ENCODE data around the gene IRAK1.
A peak's percentile ranks its signal among the peaks of the same experiment; 100 is the strongest.

Gene IRAK1

GRCh38 chrX:154019633-154020528 is at the start of gene IRAK1:
IRAK1 (minus strand) TSS chrX:154019902; CDS start chrX:154019812, 90 bp downstream.
- Histone ChIP-seq H3K27ac (ENCODE audit: low read length) (no peak within 1 kb of the TSS), H3K9me3 (ENCODE audit: control insufficient read depth, low read depth, low read length) (peaks cover 8% of the 10 kb centered on the region), H3K4me1 (ENCODE audit: control insufficient read depth, low read depth, low read length) (peaks cover 3% of the 10 kb centered on the region), H3K4me3 (ENCODE audit: low read length) (peak within 1 kb of the TSS; percentile 50), H3K9ac (ENCODE audit: low read length) (peak within 1 kb of the TSS; percentile 32), H3K36me3 (ENCODE audit: control insufficient read depth, low read depth, low read length) (peaks cover 12% of the 10 kb centered on the region), H3K27me3 (ENCODE audit: control insufficient read depth, insufficient read depth, low read length) (no peaks in the 10 kb centered on the region)

GRCh38 chrX:154068560-154068959 is 48.9 kb upstream of the IRAK1 start:
- Histone ChIP-seq H3K9ac (ENCODE audit: low read length) (no peak overlapping the region), H3K4me1 (ENCODE audit: control insufficient read depth, low read depth, low read length) (no peaks in the 10 kb centered on the region), H3K27me3 (ENCODE audit: control insufficient read depth, insufficient read depth, low read length) (no peaks in the 10 kb centered on the region), H3K27ac (ENCODE audit: low read length) (no peak overlapping the region), H3K4me3 (ENCODE audit: low read length) (no peak overlapping the region), H3K9me3 (ENCODE audit: control insufficient read depth, low read depth, low read length) (peaks cover 15% of the 10 kb centered on the region), H3K36me3 (ENCODE audit: control insufficient read depth, low read depth, low read length) (no peaks in the 10 kb centered on the region)

- H3K4me3 ChIP-seq (ENCODE audit: low read length): no peak overlapping the region
- H3K9me3 ChIP-seq (ENCODE audit: control insufficient read depth, low read depth, low read length): peaks cover 10% of the 10 kb centered on the region
- no peak overlapping the region for H3K27ac ChIP-seq (ENCODE audit: low read length)
- no peaks in the 10 kb centered on the region for H3K36me3 ChIP-seq (ENCODE audit: control insufficient read depth, low read depth, low read length)
- H3K27me3 ChIP-seq (ENCODE audit: control insufficient read depth, insufficient read depth, low read length): no peaks in the 10 kb centered on the region
- no peak overlapping the region for H3K9ac ChIP-seq (ENCODE audit: low read length)
- H3K4me1 ChIP-seq (ENCODE audit: control insufficient read depth, low read depth, low read length): no peaks in the 10 kb centered on the region
Observed at GRCh38 chrX:154064637-154065435, 45.1 kb upstream of the IRAK1 start.

- Histone ChIP-seq H3K27me3 (ENCODE audit: control insufficient read depth, insufficient read depth, low read length) (no peaks in the 10 kb centered on the region), H3K27ac (ENCODE audit: low read length) (no peak overlapping the region), H3K9ac (ENCODE audit: low read length) (no peak overlapping the region), H3K4me3 (ENCODE audit: low read length) (no peak overlapping the region), H3K9me3 (ENCODE audit: control insufficient read depth, low read depth, low read length) (peaks cover 14% of the 10 kb centered on the region), H3K4me1 (ENCODE audit: control insufficient read depth, low read depth, low read length) (no peaks in the 10 kb centered on the region), H3K36me3 (ENCODE audit: control insufficient read depth, low read depth, low read length) (no peaks in the 10 kb centered on the region)
Observed at GRCh38 chrX:154063234-154063633, 43.5 kb upstream of the IRAK1 start.

DNA sequence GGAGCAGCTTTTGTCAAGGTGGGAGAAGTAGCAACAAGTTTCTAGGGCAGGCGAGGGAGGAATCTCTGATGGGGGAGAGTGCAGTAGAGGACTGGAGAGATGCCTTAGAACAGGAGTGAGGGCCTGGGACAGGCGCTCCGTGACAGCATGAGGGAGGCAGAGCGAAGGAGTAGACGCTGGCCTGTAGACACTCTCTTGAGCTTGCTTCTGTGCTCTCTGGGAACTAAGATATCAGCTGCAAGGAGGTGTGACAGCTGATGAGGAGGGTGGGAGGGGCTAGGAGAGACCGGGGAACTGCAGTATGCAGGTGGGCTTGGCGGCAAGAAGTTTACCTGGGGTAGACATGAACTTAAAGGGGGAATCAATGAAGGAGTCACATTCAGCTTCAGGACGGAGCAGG is 42.1 kb upstream of the IRAK1 start:
- H3K4me1 ChIP-seq (ENCODE audit: control insufficient read depth, low read depth, low read length): no peaks in the 10 kb centered on the region
- peaks cover 20% of the 10 kb centered on the region for H3K9me3 ChIP-seq (ENCODE audit: control insufficient read depth, low read depth, low read length)
- H3K27ac ChIP-seq (ENCODE audit: low read length): no peak overlapping the region
- H3K9ac ChIP-seq (ENCODE audit: low read length): no peak overlapping the region
- H3K27me3 ChIP-seq (ENCODE audit: control insufficient read depth, insufficient read depth, low read length): no peaks in the 10 kb centered on the region
- no peak overlapping the region for H3K4me3 ChIP-seq (ENCODE audit: low read length)
- H3K36me3 ChIP-seq (ENCODE audit: control insufficient read depth, low read depth, low read length): no peaks in the 10 kb centered on the region

- no peak overlapping the region for H3K27ac ChIP-seq (ENCODE audit: low read length)
- no peak overlapping the region for H3K9ac ChIP-seq (ENCODE audit: low read length)
- no peak overlapping the region for H3K4me3 ChIP-seq (ENCODE audit: low read length)
- H3K36me3 ChIP-seq (ENCODE audit: control insufficient read depth, low read depth, low read length): no peaks in the 10 kb centered on the region
- no peaks in the 10 kb centered on the region for H3K4me1 ChIP-seq (ENCODE audit: control insufficient read depth, low read depth, low read length)
- H3K27me3 ChIP-seq (ENCODE audit: control insufficient read depth, insufficient read depth, low read length): no peaks in the 10 kb centered on the region
- peaks cover 18% of the 10 kb centered on the region for H3K9me3 ChIP-seq (ENCODE audit: control insufficient read depth, low read depth, low read length)
Observed at GRCh38 chrX:154059729-154060245, 40.1 kb upstream of the IRAK1 start.

GRCh38 chrX:154059231-154059630 is 39.5 kb upstream of the IRAK1 start:
- no peak overlapping the region for H3K9ac ChIP-seq (ENCODE audit: low read length)
- peaks cover 18% of the 10 kb centered on the region for H3K9me3 ChIP-seq (ENCODE audit: control insufficient read depth, low read depth, low read length)
- no peak overlapping the region for H3K27ac ChIP-seq (ENCODE audit: low read length)
- no peaks in the 10 kb centered on the region for H3K36me3 ChIP-seq (ENCODE audit: control insufficient read depth, low read depth, low read length)
- no peaks in the 10 kb centered on the region for H3K4me1 ChIP-seq (ENCODE audit: control insufficient read depth, low read depth, low read length)
- no peaks in the 10 kb centered on the region for H3K27me3 ChIP-seq (ENCODE audit: control insufficient read depth, insufficient read depth, low read length)
- H3K4me3 ChIP-seq (ENCODE audit: low read length): no peak overlapping the region

GRCh38 chrX:154058214-154058997 is 38.7 kb upstream of the IRAK1 start:
- no peaks in the 10 kb centered on the region for H3K4me1 ChIP-seq (ENCODE audit: control insufficient read depth, low read depth, low read length)

GRCh38 chrX:154057791-154058190 is 38.1 kb upstream of the IRAK1 start:
- Histone ChIP-seq H3K27ac (ENCODE audit: low read length) (no peak overlapping the region), H3K36me3 (ENCODE audit: control insufficient read depth, low read depth, low read length) (no peaks in the 10 kb centered on the region), H3K27me3 (ENCODE audit: control insufficient read depth, insufficient read depth, low read length) (no peaks in the 10 kb centered on the region), H3K9me3 (ENCODE audit: control insufficient read depth, low read depth, low read length) (peaks cover 19% of the 10 kb centered on the region), H3K4me3 (ENCODE audit: low read length) (no peak overlapping the region), H3K9ac (ENCODE audit: low read length) (no peak overlapping the region), H3K4me1 (ENCODE audit: control insufficient read depth, low read depth, low read length) (no peaks in the 10 kb centered on the region)

More at GRCh38 chrX:154058214-154058997, 38.7 kb upstream of the IRAK1 start:
- no peak overlapping the region for H3K27ac ChIP-seq (ENCODE audit: low read length)
- H3K9me3 ChIP-seq (ENCODE audit: control insufficient read depth, low read depth, low read length): peaks cover 15% of the 10 kb centered on the region
- no peak overlapping the region for H3K9ac ChIP-seq (ENCODE audit: low read length)
- no peaks in the 10 kb centered on the region for H3K27me3 ChIP-seq (ENCODE audit: control insufficient read depth, insufficient read depth, low read length)
- H3K36me3 ChIP-seq (ENCODE audit: control insufficient read depth, low read depth, low read length): no peaks in the 10 kb centered on the region
- no peak overlapping the region for H3K4me3 ChIP-seq (ENCODE audit: low read length)

GRCh38 chrX:154056770-154057241 is 37.1 kb upstream of the IRAK1 start:
- Histone ChIP-seq H3K36me3 (ENCODE audit: control insufficient read depth, low read depth, low read length) (no peaks in the 10 kb centered on the region), H3K27me3 (ENCODE audit: control insufficient read depth, insufficient read depth, low read length) (no peaks in the 10 kb centered on the region), H3K4me1 (ENCODE audit: control insufficient read depth, low read depth, low read length) (no peaks in the 10 kb centered on the region), H3K9me3 (ENCODE audit: control insufficient read depth, low read depth, low read length) (peaks cover 23% of the 10 kb centered on the region), H3K27ac (ENCODE audit: low read length) (no peak overlapping the region), H3K9ac (ENCODE audit: low read length) (no peak overlapping the region), H3K4me3 (ENCODE audit: low read length) (no peak overlapping the region)
